Ectodermal cell (in vitro differentiated cells): ENCODE measurements around the gene SREBF1.

Experiments used
- H3K27ac ChIP-seq: 2 replicates; pipeline ENCODE4 v1.7.0; 2013; ENCODE audit warnings: mild to moderate bottlenecking, low read depth, low read length; ENCODE audit not compliant: insufficient read depth, poor library complexity, severe bottlenecking
- H3K27me3 ChIP-seq: 2 replicates; pipeline ENCODE4 v1.7.0; 2013; ENCODE audit warnings: mild to moderate bottlenecking, low read length; ENCODE audit not compliant: insufficient read depth, control insufficient read depth, poor library complexity, severe bottlenecking
- H3K36me3 ChIP-seq: one replicate; pipeline ENCODE4 v1.7.0; 2013; ENCODE audit warnings: low read length; ENCODE audit not compliant: control insufficient read depth, insufficient read depth
- H3K4me1 ChIP-seq: one replicate; pipeline ENCODE4 v1.7.0; 2013; ENCODE audit warnings: low read length; ENCODE audit not compliant: control insufficient read depth, insufficient read depth
- H3K4me3 ChIP-seq: 2 replicates; pipeline ENCODE4 v1.7.0; 2013; ENCODE audit warnings: low read depth, low read length, control low read depth; ENCODE audit not compliant: insufficient read depth
- H3K9me3 ChIP-seq: 2 replicates; pipeline ENCODE4 v1.7.0; 2013; ENCODE audit warnings: mild to moderate bottlenecking, low read length, moderate library complexity; ENCODE audit not compliant: control insufficient read depth
- WGBS, 2 experiments: methylation state at CpG; one replicate each; pipeline ENCODE4 v1.1.7; 2013; ENCODE audit warnings: missing lambda C conversion rate in 2 of 2; 5-methylcytosine and 5-hydroxymethylcytosine counted together

SREBF1 gene

DNA sequence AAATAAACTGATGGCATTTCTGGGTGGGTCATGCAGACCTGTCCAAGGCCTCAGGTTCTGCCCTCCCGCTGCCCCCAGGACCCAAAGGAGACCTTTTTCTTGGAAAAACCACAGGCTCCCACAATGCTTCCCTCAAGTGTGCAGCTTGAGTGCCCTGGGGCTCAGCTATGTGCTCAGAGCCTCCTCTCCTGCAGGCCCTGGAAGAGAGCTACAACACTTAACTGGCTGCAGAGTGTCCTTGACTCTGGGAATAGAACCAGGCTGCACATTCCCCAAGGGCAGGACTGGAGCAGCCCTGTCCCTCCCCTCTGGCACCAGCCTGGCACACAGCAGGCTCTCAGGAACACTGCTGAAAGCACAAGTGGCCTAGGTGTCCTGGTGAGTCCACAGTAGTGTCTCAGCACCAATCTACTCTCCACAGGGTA lies 4.8 kb upstream of the SREBF1 start:
- Histone ChIP-seq H3K36me3 (no peaks in the 10 kb centered on the region), H3K9me3 (no peaks in the 10 kb centered on the region), H3K27ac (no peak overlapping the region), H3K4me3 (no peak overlapping the region), H3K27me3 (no peaks in the 10 kb centered on the region), H3K4me1 (peaks cover 42% of the 10 kb centered on the region)
- WGBS, 2 experiments = 93 to 96% methylated on average over 1 of the region's 1 CpG

DNA sequence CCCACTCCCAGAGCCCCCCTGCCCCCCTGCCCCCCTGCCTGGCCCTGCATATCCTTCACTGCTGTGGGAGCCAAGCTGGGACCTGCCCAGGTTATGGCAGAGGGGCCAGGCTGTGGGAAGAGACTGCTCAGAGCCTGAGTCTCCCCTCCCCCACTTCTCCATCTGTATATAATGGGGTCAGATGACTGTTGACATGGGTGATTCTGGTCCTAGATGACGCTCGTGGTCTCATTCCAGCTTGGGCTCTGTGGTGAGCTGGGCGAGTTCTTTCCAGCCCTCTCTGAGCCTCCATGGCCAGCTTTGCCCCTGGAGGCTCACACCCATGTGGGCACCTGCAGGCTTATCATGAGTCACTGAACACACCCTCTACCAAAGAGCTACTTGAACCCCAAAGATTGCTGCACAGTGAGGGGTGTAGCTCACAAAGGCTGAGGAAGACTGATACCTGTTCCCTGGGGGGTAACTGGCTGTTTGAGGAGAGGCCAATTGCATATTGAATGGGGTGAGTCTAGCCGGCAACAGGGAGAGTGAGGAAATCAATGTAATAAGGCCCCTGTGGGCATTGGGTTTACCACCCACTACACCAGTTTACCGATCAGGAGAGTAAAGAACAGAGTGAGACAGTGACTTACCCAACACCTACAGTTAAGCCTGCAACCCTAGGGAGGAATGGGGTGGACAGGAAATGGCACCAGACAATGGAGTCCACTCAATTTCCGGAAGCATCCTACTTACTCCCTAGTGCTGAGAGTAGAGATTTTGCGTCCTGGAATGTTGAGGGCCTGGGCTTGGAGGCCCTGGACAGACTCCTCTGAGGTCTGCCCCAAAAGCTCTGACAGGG lies 4.2 kb upstream of the SREBF1 start:
- no peaks in the 10 kb centered on the region for H3K9me3 ChIP-seq
- H3K4me3 ChIP-seq = peak overlapping the region; percentile 47
- 75 to 80% methylated on average over 6 to 7 of the region's 7 CpGs for WGBS, 2 experiments
- H3K27ac ChIP-seq = peak overlapping the region; percentile 77
- H3K4me1 ChIP-seq = peaks cover 41% of the 10 kb centered on the region
- no peaks in the 10 kb centered on the region for H3K27me3 ChIP-seq
- H3K36me3 ChIP-seq = no peaks in the 10 kb centered on the region

DNA sequence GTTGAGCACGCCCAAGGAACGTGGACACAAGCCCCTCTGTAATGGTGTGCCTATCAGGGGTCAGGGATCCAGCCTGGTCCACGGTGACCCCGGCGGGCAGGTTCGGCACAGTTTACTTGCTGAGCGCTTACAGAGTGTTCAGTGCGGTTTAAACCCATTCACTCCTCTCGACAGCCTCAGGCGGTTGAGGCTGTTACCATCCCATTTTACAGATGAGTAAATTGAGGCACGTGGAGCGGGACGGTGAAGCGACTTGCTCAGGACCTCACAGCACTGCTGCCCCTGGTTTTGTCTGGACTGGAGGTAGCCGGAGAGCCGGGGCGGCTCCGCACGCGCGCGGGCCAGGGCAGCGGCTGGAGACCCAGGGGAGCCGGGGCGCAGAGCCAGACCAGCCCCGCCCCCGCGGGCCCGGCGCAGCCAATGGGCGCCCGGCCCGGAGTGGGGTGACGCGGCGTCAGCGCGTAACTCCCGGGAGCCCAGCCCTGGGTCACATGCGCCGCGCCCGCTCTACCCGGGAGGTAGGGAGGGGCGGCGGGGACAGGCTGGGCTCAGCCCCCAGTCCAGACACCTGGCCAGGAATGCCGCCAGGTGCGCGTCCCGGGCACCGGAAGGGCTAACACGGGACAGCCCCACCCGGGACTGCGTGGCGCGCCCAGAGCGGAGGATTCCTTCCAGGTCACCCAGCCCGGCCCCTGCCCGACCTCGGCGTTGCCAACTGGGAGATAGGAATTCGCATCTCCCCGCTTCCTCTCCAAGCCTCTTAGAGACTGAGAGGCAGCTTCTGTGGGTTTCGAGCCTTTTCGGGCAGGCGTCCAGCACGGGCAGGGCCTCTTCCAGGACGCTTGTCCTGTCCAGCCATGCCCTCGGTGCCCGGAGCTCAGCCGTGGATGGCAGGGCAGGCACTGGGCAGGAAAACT lies 3.3 kb upstream of the SREBF1 start:
- WGBS, 2 experiments = 10 to 11% methylated on average over 71 of the region's 71 CpGs
- H3K27ac ChIP-seq = peak overlapping the region; percentile 77
- H3K4me1 ChIP-seq = peaks cover 47% of the 10 kb centered on the region

DNA sequence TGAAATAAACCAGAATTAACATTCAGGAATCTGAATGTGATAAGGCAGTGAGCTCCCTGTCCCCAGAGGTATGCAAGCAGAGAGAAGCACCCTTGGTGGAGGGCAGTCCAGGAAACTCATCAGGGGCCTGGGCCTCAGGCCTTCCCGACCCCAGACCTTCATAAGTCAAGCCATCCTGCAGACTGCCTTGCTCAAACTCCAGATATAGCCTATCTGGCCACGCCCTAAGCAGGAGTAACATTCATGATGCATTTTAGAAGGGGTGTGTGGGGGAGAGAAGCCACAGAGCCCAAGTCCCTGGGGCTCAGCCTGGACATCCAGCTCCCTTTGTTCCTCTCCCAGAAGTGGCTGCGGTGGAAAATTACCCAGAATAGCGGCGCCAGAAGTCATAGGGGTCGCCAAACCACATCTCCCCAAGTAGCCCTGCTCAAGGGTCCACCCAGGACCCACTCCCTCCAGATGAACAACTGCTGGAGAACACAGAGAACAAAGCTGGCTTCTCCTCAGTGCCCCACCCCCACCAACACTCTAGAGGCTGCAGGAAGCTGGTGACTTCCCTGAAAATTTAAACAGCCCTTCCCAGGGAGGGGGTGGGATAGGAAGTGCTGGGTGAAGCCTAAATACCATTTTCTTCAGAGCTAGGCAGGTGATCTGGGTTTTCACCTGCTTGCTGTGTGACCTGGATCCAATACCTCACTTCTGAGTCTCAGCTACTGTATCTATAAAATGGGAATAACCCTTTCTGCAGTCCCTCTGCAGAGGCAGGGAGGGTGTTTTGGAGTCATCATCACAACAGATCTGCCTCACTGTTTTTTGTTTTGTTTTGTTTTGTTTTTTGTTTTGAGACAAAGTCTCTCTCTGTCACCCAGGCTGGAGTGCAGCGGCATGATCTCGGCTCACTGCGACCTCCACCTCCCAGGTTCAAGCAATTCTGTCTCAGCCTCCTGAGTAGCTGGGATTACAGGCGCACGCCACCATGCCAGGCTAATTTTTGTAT lies 1.5 kb upstream of the SREBF1 start:
- Histone ChIP-seq H3K9me3 (no peaks in the 10 kb centered on the region), H3K27ac (peak overlapping the region; percentile 42), H3K4me1 (peaks cover 47% of the 10 kb centered on the region), H3K27me3 (no peaks in the 10 kb centered on the region), H3K4me3 (no peak overlapping the region), H3K36me3 (no peaks in the 10 kb centered on the region)
- WGBS, 2 experiments = 69 to 70% methylated on average over 11 of the region's 11 CpGs

More for the DNA sequence above, 3.3 kb upstream of the SREBF1 start:
- no peaks in the 10 kb centered on the region for H3K27me3 ChIP-seq
- no peaks in the 10 kb centered on the region for H3K9me3 ChIP-seq
- peak overlapping the region; percentile 47 for H3K4me3 ChIP-seq
- no peaks in the 10 kb centered on the region for H3K36me3 ChIP-seq

GRCh38 chr17:17837380-17837821 lies 615 bp upstream of the SREBF1 start:
- H3K36me3 ChIP-seq = no peaks in the 10 kb centered on the region
- H3K4me1 ChIP-seq = peaks cover 47% of the 10 kb centered on the region
- peak overlapping the region; percentile 58 for H3K4me3 ChIP-seq
- H3K9me3 ChIP-seq = no peaks in the 10 kb centered on the region
- 68 to 81% methylated on average over 3 of the region's 3 CpGs for WGBS, 2 experiments
- peak overlapping the region; percentile 87 for H3K27ac ChIP-seq
- no peaks in the 10 kb centered on the region for H3K27me3 ChIP-seq

GRCh38 chr17:17836250-17836817 lies 452 bp downstream of the SREBF1 start:
- Histone ChIP-seq H3K9me3 (no peaks in the 10 kb centered on the region), H3K4me1 (peaks cover 47% of the 10 kb centered on the region), H3K4me3 (peak overlapping the region; percentile 58), H3K27me3 (no peaks in the 10 kb centered on the region), H3K36me3 (no peaks in the 10 kb centered on the region), H3K27ac (peak overlapping the region; percentile 87)
- WGBS, 2 experiments = 0% methylated on average over 69 of the region's 69 CpGs

- Histone ChIP-seq H3K9me3 (no peaks in the 10 kb centered on the region), H3K27ac (no peak overlapping the region), H3K27me3 (no peaks in the 10 kb centered on the region), H3K4me3 (peak overlapping the region; percentile 58), H3K4me1 (peaks cover 41% of the 10 kb centered on the region), H3K36me3 (no peaks in the 10 kb centered on the region)
- WGBS, 2 experiments = 35% methylated on average over 25 of the region's 25 CpGs
Observed at GRCh38 chr17:17835415-17836249, 1.2 kb downstream of the SREBF1 start.

DNA sequence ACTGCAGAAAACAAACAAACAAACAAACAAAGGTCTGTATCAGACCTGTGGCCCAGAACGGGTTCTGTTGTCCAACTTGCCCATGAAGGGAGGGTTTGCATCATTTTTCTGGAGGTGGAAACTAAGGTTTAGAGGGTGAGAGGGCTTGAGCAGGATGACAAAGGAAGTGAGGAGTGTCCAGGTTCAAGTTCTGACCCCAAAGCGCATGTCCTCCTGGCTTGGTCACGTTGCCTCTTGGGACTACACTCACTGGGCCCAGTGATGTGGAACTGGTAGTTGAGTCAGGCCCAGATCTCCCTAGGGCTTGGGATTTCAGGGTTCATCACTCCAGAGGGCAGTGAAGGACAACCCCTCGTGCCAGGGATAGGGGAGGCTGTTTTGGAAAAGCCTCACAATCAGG lies 1.8 kb downstream of the SREBF1 start:
- H3K36me3 ChIP-seq = no peaks in the 10 kb centered on the region
- WGBS, 2 experiments = 92 to 94% methylated on average over 4 of the region's 4 CpGs
- H3K27me3 ChIP-seq = no peaks in the 10 kb centered on the region
- peaks cover 36% of the 10 kb centered on the region for H3K4me1 ChIP-seq
- H3K27ac ChIP-seq = no peak overlapping the region
- H3K9me3 ChIP-seq = no peaks in the 10 kb centered on the region
- H3K4me3 ChIP-seq = no peak overlapping the region
